Measurements from ENCODE around the gene WNT5B. TPM values are rescaled to one million over a fixed set of nuclear protein-coding genes. Genes with fewer than 3 reads are reported as not detected.
"Not testable (repeated sequence)": the region's sequence is repeated elsewhere in the genome, so short reads cannot be mapped to it uniquely, and the experiment has no call there.

The WNT5B gene
- total RNA-seq, 5 donors from 2014 or later (not counting 1 experiment from before 2014, with no cell fraction given): 0.20 TPM; not detected in 4

DNA sequence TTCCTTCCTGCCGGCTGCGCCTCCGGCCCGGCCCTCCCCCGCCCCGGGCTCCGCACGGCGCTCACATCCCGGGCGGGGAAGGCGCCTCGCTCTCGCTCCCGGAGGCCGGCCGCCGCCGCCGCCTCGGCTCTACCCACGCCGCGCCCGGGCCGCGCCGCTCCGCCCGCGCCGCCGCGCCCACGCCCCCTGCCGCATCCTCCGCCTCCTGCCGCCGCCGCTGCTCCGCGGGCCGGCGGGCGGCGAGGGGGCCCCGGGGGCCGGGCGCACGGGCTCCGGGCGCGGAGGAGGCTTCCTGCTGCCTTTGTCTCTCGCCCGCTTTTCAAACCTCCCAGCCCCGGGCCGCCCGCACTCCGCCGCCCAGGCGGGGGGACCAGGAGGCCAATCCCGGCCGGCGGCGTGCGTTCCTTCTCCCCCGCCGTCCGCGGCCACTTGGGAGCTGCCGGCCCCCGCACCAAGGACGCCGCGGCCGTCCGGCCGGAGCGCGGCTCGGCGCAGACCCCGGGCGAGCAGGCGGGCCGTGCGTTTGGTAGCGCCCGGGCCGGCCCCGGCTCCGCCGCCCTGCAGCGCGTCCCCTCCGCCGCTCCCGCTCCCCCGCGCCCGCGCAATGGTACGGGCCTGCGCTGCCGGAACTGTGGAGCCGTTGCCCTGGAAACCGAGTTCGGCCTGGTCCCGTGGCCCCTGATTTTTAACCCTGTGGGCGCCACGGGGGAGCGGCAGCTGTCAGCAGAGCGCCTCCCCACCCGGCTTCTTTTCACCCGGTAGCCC, 34.6 kb upstream of the WNT5B start, which contains the start of gene FBXL14:
Gene FBXL14, minus strand, starts transcription at position 321 of the 765 bp plus-strand sequence. CDS start 515 bp downstream, outside the sequence.
- peak within 1 kb of the TSS; percentile 92 to 93 for H3K27ac Mint-ChIP-seq
- CTCF ChIA-PET: interaction anchor here (0.9 to 4.6 kb wide), 3 partner anchors 11 to 477 kb away, joined by 3 to 34 read pairs (median 18); no protein-coding TSS in a partner anchor
- Histone ChIP-seq H3K9me3 (no peaks in the 10 kb centered on the region), H3K27ac (ENCODE audit: low read length) (peak within 1 kb of the TSS; percentile 88), H3K4me3 (ENCODE audit: control insufficient read depth in 1 of 2, extremely low read depth in 1 of 2, low read length in 1 of 2) (peak within 1 kb of the TSS; percentile 78 to 79), H3K27me3 (replicated peaks in 1 of 2; ENCODE audit: control insufficient read depth in 2 of 2, extremely low read depth in 1 of 2, insufficient read depth in 2 of 2, low read length in 1 of 2) (no peaks in the 10 kb centered on the region), H3K4me1 (ENCODE audit: control insufficient read depth in 1 of 2, extremely low read depth in 1 of 2, insufficient read depth in 2 of 2, low read length in 2 of 2) (peaks cover 17 to 35% of the 10 kb centered on the region in 2 experiments), H3K36me3 (ENCODE audit: control insufficient read depth in 2 of 2, extremely low read depth in 1 of 2, insufficient read depth in 1 of 2, low read length in 1 of 2) (no peaks in the 10 kb centered on the region)
- H3K27me3 Mint-ChIP-seq: no peaks in the 10 kb centered on the region
- POLR2A ChIA-PET: no interaction called here
- peaks cover 42 to 54% (median 51%) of the 10 kb centered on the region in 3 donors for H3K4me1 Mint-ChIP-seq
- peaks cover 10% of the 10 kb centered on the region for H3K36me3 Mint-ChIP-seq
- DNase-seq: peak; percentile 77 to 95 (median 87)
- peak within 1 kb of the TSS; percentile 85 to 95 (median 92) for H3K4me3 Mint-ChIP-seq
- under 1% methylated on average over 115 of the region's 115 CpGs for WGBS (ENCODE audit: insufficient coverage)
- peak; percentile 70 to 75 (median 72) for ATAC-seq (replicated peaks in 1 of 4)
- no peaks in the 10 kb centered on the region for H3K9me3 Mint-ChIP-seq

DNA sequence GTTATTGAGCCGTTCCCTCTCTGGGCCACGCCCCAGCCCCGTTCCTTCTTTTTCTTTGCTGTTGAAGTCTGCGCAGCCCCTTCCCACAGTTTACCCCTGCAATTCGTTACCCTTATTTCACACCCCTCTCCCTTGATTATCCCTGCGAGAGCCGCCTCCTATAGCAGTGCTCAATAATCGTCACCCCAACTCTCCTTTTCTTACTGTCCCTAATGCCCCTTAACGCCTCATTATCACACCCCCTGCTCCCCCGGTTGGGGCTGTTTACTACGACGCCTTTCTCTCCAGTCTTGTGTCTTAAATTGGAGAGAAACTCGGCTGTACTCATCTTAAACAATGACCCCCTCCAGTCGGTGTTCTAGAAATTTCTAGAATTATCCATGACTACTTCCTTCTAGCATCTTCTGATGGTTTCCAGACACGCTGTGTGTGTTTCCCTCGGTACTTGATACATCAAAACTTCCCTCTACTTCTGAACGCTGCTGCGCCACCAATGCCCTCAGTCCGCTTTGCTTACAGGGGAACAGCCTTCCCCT, 33.9 kb upstream of the WNT5B start:
- Histone ChIP-seq H3K36me3 (ENCODE audit: control insufficient read depth in 2 of 2, extremely low read depth in 1 of 2, insufficient read depth in 1 of 2, low read length in 1 of 2) (no peaks in the 10 kb centered on the region), H3K4me1 (ENCODE audit: control insufficient read depth in 1 of 2, extremely low read depth in 1 of 2, insufficient read depth in 2 of 2, low read length in 2 of 2) (peaks cover 15 to 35% of the 10 kb centered on the region in 2 experiments), H3K27ac (ENCODE audit: low read length) (peak overlapping the region; percentile 88), H3K9me3 (no peaks in the 10 kb centered on the region), H3K4me3 (ENCODE audit: control insufficient read depth in 1 of 2, extremely low read depth in 1 of 2, low read length in 1 of 2) (peak overlapping the region; percentile 67 to 79), H3K27me3 (replicated peaks in 1 of 2; ENCODE audit: control insufficient read depth in 2 of 2, extremely low read depth in 1 of 2, insufficient read depth in 2 of 2, low read length in 1 of 2) (no peaks in the 10 kb centered on the region)
- Mint-ChIP-seq H3K4me3 (peak overlapping the region; percentile 85 to 92 (median 90)), H3K27ac (peak overlapping the region; percentile 92 to 93), H3K4me1 (peaks cover 36 to 47% (median 45%) of the 10 kb centered on the region in 3 donors), H3K27me3 (no peaks in the 10 kb centered on the region), H3K9me3 (no peaks in the 10 kb centered on the region), H3K36me3 (peaks cover 6% of the 10 kb centered on the region)
- POLR2A ChIA-PET: no interaction called here
- ATAC-seq (replicated peaks in 1 of 4) (no peak), DNase-seq (peak in 1 of 35 experiments; percentile 39)
- CTCF ChIA-PET: no interaction called here
- WGBS (ENCODE audit: insufficient coverage): 22% methylated on average over 18 of the region's 19 CpGs

DNA sequence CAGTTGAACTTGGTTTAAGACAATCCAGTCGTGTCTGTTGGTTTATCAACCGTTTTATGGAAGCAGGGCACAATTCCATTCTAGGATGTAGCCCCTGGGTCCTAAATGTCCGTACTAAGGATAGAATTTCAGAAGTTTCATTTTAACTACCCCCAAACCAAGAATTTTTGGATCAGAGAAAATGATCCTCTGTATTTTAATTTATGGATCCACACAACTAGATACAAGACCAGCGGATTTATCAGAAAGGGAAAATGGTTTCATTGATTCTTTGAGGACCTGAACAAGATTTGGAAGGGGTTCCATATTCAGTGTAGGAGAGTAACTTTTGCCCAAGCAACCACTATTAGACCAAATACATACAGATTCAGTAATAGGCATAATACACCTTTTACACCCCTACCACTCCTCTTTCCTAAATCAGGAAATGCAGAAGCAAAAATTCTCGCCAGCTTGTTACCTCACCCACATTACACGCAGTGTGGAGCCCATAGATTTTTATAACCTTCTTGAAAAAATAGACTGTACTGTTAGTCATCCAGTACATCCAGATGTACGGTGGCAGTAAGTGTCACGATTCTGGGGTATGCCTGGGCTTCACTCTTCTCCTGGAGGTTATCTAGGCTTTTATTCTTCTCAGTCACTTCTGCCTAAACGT, 33.2 kb upstream of the WNT5B start:
- ATAC-seq (replicated peaks in 1 of 4) (no peak), DNase-seq (no peak)
- Histone ChIP-seq H3K4me1 (ENCODE audit: control insufficient read depth in 1 of 2, extremely low read depth in 1 of 2, insufficient read depth in 2 of 2, low read length in 2 of 2) (peaks cover 9 to 29% of the 10 kb centered on the region in 2 experiments), H3K36me3 (ENCODE audit: control insufficient read depth in 2 of 2, extremely low read depth in 1 of 2, insufficient read depth in 1 of 2, low read length in 1 of 2) (no peaks in the 10 kb centered on the region), H3K27me3 (replicated peaks in 1 of 2; ENCODE audit: control insufficient read depth in 2 of 2, extremely low read depth in 1 of 2, insufficient read depth in 2 of 2, low read length in 1 of 2) (no peaks in the 10 kb centered on the region), H3K27ac (ENCODE audit: low read length) (peak overlapping the region; percentile 88), H3K9me3 (no peaks in the 10 kb centered on the region), H3K4me3 (ENCODE audit: control insufficient read depth in 1 of 2, extremely low read depth in 1 of 2, low read length in 1 of 2) (no peak overlapping the region)
- POLR2A ChIA-PET: no interaction called here
- Mint-ChIP-seq H3K27ac (peak overlapping the region; percentile 92 to 93), H3K4me3 (peak overlapping the region; percentile 85 to 92 (median 90)), H3K36me3 (peaks cover 3% of the 10 kb centered on the region), H3K9me3 (no peaks in the 10 kb centered on the region), H3K27me3 (no peaks in the 10 kb centered on the region), H3K4me1 (peaks cover 31 to 45% (median 40%) of the 10 kb centered on the region in 3 donors)
- CTCF ChIA-PET: no interaction called here
- WGBS (ENCODE audit: insufficient coverage): 100% methylated on average over 2 of the region's 9 CpGs

DNA sequence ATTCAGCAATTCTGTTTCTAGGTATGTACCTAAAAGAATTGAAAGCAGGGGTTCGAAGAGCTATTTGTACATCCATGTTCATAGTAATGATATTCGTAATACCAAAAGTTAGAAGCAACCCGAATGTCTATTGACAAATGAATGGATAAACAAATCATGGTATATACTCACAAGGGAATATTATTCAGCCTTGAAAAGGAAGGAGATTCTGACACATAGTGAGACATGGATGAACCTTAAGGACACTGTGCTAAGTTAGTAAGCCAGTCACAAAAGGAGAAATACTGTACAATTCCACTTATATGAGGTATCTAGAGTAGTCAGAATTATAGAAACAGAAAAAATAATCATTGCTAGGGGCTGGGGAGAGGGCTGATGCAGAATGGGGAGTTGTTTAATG, 30.3 kb upstream of the WNT5B start:
- Mint-ChIP-seq H3K4me3 (no peak overlapping the region), H3K36me3 (no peaks in the 10 kb centered on the region), H3K9me3 (no peaks in the 10 kb centered on the region), H3K27me3 (no peaks in the 10 kb centered on the region), H3K27ac (no peak overlapping the region), H3K4me1 (peaks cover 35 to 44% (median 42%) of the 10 kb centered on the region in 3 donors)
- H3K27me3 ChIP-seq (replicated peaks in 1 of 2; ENCODE audit: control insufficient read depth in 2 of 2, extremely low read depth in 1 of 2, insufficient read depth in 2 of 2, low read length in 1 of 2): no peaks in the 10 kb centered on the region
- no CpG with 5 or more reads among the region's 3 CpGs for WGBS (ENCODE audit: insufficient coverage)
- H3K4me1 ChIP-seq (ENCODE audit: control insufficient read depth in 1 of 2, extremely low read depth in 1 of 2, insufficient read depth in 2 of 2, low read length in 2 of 2): peaks cover 10 to 25% of the 10 kb centered on the region in 2 experiments
- no peak overlapping the region for H3K4me3 ChIP-seq (ENCODE audit: control insufficient read depth in 1 of 2, extremely low read depth in 1 of 2, low read length in 1 of 2)
- DNase-seq: no peak
- no peaks in the 10 kb centered on the region for H3K36me3 ChIP-seq (ENCODE audit: control insufficient read depth in 2 of 2, extremely low read depth in 1 of 2, insufficient read depth in 1 of 2, low read length in 1 of 2)
- ATAC-seq (replicated peaks in 1 of 4): no peak
- H3K9me3 ChIP-seq: no peaks in the 10 kb centered on the region
- ChIA-PET CTCF (interaction anchor here in 1 of 2 donors (1.0 kb wide), 1 partner anchor 11 kb away, joined by 6 read pairs; no protein-coding TSS in a partner anchor), POLR2A (no interaction called here)
- no peak overlapping the region for H3K27ac ChIP-seq (ENCODE audit: low read length)

DNA sequence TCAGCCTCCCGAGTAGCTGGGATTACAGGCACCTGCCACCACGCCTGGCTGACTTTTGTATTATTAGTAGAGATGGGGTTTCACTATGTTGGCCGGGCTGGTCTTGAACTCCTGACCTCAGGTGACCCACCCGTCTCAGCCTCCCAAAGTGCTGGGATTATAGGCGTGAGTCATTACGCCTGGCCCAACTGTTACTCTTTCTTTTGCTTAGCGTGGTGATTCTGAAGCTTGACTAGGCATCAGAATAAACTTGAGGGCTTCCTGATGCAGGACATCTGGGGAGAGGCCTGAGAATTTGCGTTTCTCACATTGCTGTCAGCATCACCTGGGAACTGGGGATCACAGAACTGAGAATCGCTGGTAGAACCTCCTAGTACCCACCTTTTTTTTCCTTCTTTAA, 26.3 kb upstream of the WNT5B start:
- H3K4me3 ChIP-seq (ENCODE audit: control insufficient read depth in 1 of 2, extremely low read depth in 1 of 2, low read length in 1 of 2); H3K27me3 ChIP-seq (replicated peaks in 1 of 2; ENCODE audit: control insufficient read depth in 2 of 2, extremely low read depth in 1 of 2, insufficient read depth in 2 of 2, low read length in 1 of 2); H3K36me3 Mint-ChIP-seq; DNase-seq; ATAC-seq (replicated peaks in 1 of 4); H3K36me3 ChIP-seq (ENCODE audit: control insufficient read depth in 2 of 2, extremely low read depth in 1 of 2, insufficient read depth in 1 of 2, low read length in 1 of 2); H3K9me3 Mint-ChIP-seq; H3K27me3 Mint-ChIP-seq; H3K27ac ChIP-seq (ENCODE audit: low read length); H3K9me3 ChIP-seq: not testable (repeated sequence)
- peaks cover 33 to 44% (median 41%) of the 10 kb centered on the region in 3 donors for H3K4me1 Mint-ChIP-seq
- WGBS (ENCODE audit: insufficient coverage): 96% methylated on average over 7 of the region's 9 CpGs
- ChIA-PET POLR2A (interaction anchor here in 1 of 2 donors (0.6 to 1.5 kb wide), 3 partner anchors 19 to 484 kb away, joined by 3 to 14 read pairs (median 3); no protein-coding TSS in a partner anchor), CTCF (interaction anchor here (0.5 to 4.2 kb wide), 16 partner anchors 10 to 792 kb away, joined by 3 to 75 read pairs (median 4); no protein-coding TSS in a partner anchor)
- H3K4me1 ChIP-seq (ENCODE audit: control insufficient read depth in 1 of 2, extremely low read depth in 1 of 2, insufficient read depth in 2 of 2, low read length in 2 of 2): peaks cover 8 to 28% of the 10 kb centered on the region in 2 experiments
- peak overlapping the region; percentile 97 to 98 for H3K27ac Mint-ChIP-seq
- peak overlapping the region; percentile 6 to 91 (median 85) for H3K4me3 Mint-ChIP-seq
